AG04450 (cell line): ENCODE measurements around the gene AATK. TPM values are rescaled to one million over a fixed set of nuclear protein-coding genes. Genes with fewer than 3 reads are reported as not detected.
"Not testable (repeated sequence)": the region's sequence is repeated elsewhere in the genome, so short reads cannot be mapped to it uniquely, and the experiment has no call there.

ENCODE experiments used
- CTCF ChIA-PET: fragments of 300-600, 350-600 bp; formaldehyde crosslinking; extraction: SDS; loops from one replicate; lab custom pipeline; 2022; ENCODE audit warnings: antibody characterized with exemption, inconsistent platforms; lab: Charles Lee
- POLR2A ChIA-PET: fragments of 350-600 bp; formaldehyde crosslinking; extraction: SDS; loops from one replicate; lab custom pipeline; 2021; ENCODE audit warnings: antibody characterized with exemption, inconsistent platforms; lab: Yijun Ruan, JAX
- DNase-seq: peaks from one replicate; pipeline ENCODE4 v3.0.0-alpha.2; 2011; ENCODE audit warnings: low read depth, low spot score
- H3K27ac ChIP-seq: one replicate; pipeline ENCODE4 v1.5.1; 2012; ENCODE audit warnings: low read depth, low read length, control low read depth
- H3K27me3 ChIP-seq: one replicate; pipeline ENCODE4 v1.6.0; 2012; ENCODE audit warnings: low read length; ENCODE audit not compliant: control insufficient read depth, insufficient read depth
- H3K4me3 ChIP-seq: 2 replicates; pipeline ENCODE4 v1.5.1; 2011; ENCODE audit warnings: mild to moderate bottlenecking, low read depth, low read length, control low read depth
- H3K9me3 ChIP-seq: 2 replicates; pipeline ENCODE4 v1.5.1; 2012; ENCODE audit warnings: low read length; ENCODE audit not compliant: control insufficient read depth, insufficient read depth
- CTCF ChIP-seq: IDR thresholded peaks from 2 replicates; pipeline ENCODE4 v1.5.1; 2011; ENCODE audit warnings: low read depth, low read length, control low read depth, inconsistent platforms
- polyA plus RNA-seq: library from polyadenylated mRNA; depleted of rRNA; stranded (reverse); fragments of >200 nt; gene quantifications from 2 replicates; pipeline ENCODE4 v1.2.3, GENCODE V29; 2011

AATK gene
- polyA plus RNA-seq, 1 experiment = 0.16 TPM

GRCh38 chr17:81081222-81082176 is 84.5 kb downstream of the AATK start:
- ChIA-PET CTCF (interaction anchor here (1.0 kb wide), 1 partner anchor 20 kb away, joined by 3 read pairs; no protein-coding TSS in a partner anchor), POLR2A (interaction anchor here (1.0 kb wide), 1 partner anchor 17 kb away, joined by 4 read pairs; no protein-coding TSS in a partner anchor)
- no peak for DNase-seq
- no peak overlapping the region for H3K4me3 ChIP-seq
- H3K27me3 ChIP-seq = no peaks in the 10 kb centered on the region
- no peak for TF ChIP-seq CTCF
- no peak overlapping the region for H3K27ac ChIP-seq
- H3K9me3 ChIP-seq = no peaks in the 10 kb centered on the region; the same call in 1 of the 2 replicates

GRCh38 chr17:81080019-81080418 is 86.0 kb downstream of the AATK start:
- DNase-seq = no peak
- TF ChIP-seq CTCF = no peak
- ChIA-PET CTCF (no interaction called here), POLR2A (no interaction called here)
- Histone ChIP-seq H3K27me3 (no peaks in the 10 kb centered on the region), H3K4me3 (no peak overlapping the region), H3K27ac (no peak overlapping the region), H3K9me3 (no peaks in the 10 kb centered on the region; the same call in 1 of the 2 replicates)

- DNase-seq, CTCF ChIA-PET, H3K9me3 ChIP-seq, H3K4me3 ChIP-seq, H3K27me3 ChIP-seq, H3K27ac ChIP-seq, POLR2A ChIA-PET: not testable (repeated sequence)
Measured at GRCh38 chr17:81078026-81078913, 87.8 kb downstream of the AATK start.

GRCh38 chr17:81076141-81076679 is 89.8 kb downstream of the AATK start:
- no peaks in the 10 kb centered on the region; the same call in 1 of the 2 replicates for H3K9me3 ChIP-seq
- no peaks in the 10 kb centered on the region for H3K27me3 ChIP-seq
- ChIA-PET CTCF (no interaction called here), POLR2A (no interaction called here)
- no peak overlapping the region for H3K27ac ChIP-seq
- no peak overlapping the region for H3K4me3 ChIP-seq
- DNase-seq = no peak
- TF ChIP-seq CTCF = no peak

GRCh38 chr17:81075307-81075706 is 90.7 kb downstream of the AATK start:
- Histone ChIP-seq H3K27me3 (no peaks in the 10 kb centered on the region), H3K4me3 (no peak overlapping the region), H3K9me3 (no peaks in the 10 kb centered on the region; the same call in 1 of the 2 replicates), H3K27ac (no peak overlapping the region)
- TF ChIP-seq CTCF = no peak
- POLR2A ChIA-PET = no interaction called here
- no peak for DNase-seq
- CTCF ChIA-PET = no interaction called here
